IMR-90 (cell line): ENCODE data around the gene PLA2G4D. TPM values are rescaled to one million over a fixed set of nuclear protein-coding genes. Genes with fewer than 3 reads are reported as not detected.

Experiments used
- ATAC-seq: fragments of 200-7000 bp; cut with Tn5 transposase; 2 replicates; pipeline ENCODE4 v1.9.1; 2020; ENCODE audit warnings: low read depth, mild to moderate bottlenecking, moderate library complexity
- BruUV-seq: library from RNA; stranded (reverse); fragments of 400-500 nt; replicated peaks from 2 replicates; lab custom pipeline; 2021; lab: Mats Ljungman, UMichigan
- CTCF ChIA-PET: fragments of 300-600 bp; formaldehyde crosslinking; extraction: SDS; loops from one replicate; lab custom pipeline; 2021; ENCODE audit warnings: antibody characterized with exemption; lab: Yijun Ruan, JAX
- POLR2A ChIA-PET: fragments of 300-600 bp; sonication (Branson Sonifier 250); formaldehyde crosslinking; loops from one replicate; lab custom pipeline; 2022; ENCODE audit warnings: antibody characterized with exemption; ENCODE audit not compliant: unreplicated experiment; lab: Charles Lee
- DNase-seq: peaks from one replicate; pipeline ENCODE4 v3.0.0; 2013
- H2AFZ ChIP-seq: replicated peaks from 2 replicates; pipeline ENCODE3; 2013; ENCODE audit warnings: low read length, mild to moderate bottlenecking; ENCODE audit not compliant: poor library complexity
- H2AK5ac ChIP-seq: 2 replicates; pipeline ENCODE4 v1.6.1; 2013; ENCODE audit warnings: low read depth, low read length, inconsistent platforms
- H2AK9ac ChIP-seq: replicated peaks from 2 replicates; pipeline ENCODE3; 2013; ENCODE audit warnings: mild to moderate bottlenecking, low read depth, low read length, moderate library complexity; ENCODE audit not compliant: poor library complexity
- H2BK120ac ChIP-seq: 2 replicates; pipeline ENCODE4 v1.6.1; 2013; ENCODE audit warnings: low read depth, low read length, inconsistent platforms
- H2BK15ac ChIP-seq: 3 replicates; pipeline ENCODE4 v1.6.1; 2013; ENCODE audit warnings: low read depth, low read length, inconsistent platforms
- H2BK20ac ChIP-seq: 2 replicates; pipeline ENCODE4 v1.6.1; 2013; ENCODE audit warnings: low read depth, mild to moderate bottlenecking, inconsistent platforms, low read length, moderate library complexity
- H2BK5ac ChIP-seq: 2 replicates; pipeline ENCODE4 v1.6.1; 2013; ENCODE audit warnings: mild to moderate bottlenecking, low read depth, low read length, inconsistent platforms; ENCODE audit not compliant: poor library complexity, severe bottlenecking
- H3K14ac ChIP-seq: replicated peaks from 2 replicates; pipeline ENCODE4 v1.6.1; 2013; ENCODE audit warnings: low read depth, low read length, inconsistent platforms
- H3K18ac ChIP-seq: 2 replicates; pipeline ENCODE4 v1.6.1; 2013; ENCODE audit warnings: low read depth, low read length, control low read depth
- H3K23ac ChIP-seq: 2 replicates; pipeline ENCODE4 v1.6.1; 2013; ENCODE audit warnings: low read depth, low read length, inconsistent platforms
- H3K27ac ChIP-seq: 2 replicates; pipeline ENCODE4 v1.5.1; 2013; ENCODE audit warnings: mild to moderate bottlenecking, control low read depth, low read length; ENCODE audit not compliant: insufficient read depth
- H3K27me3 ChIP-seq: 2 replicates; pipeline ENCODE4 v1.6.1; 2013; ENCODE audit warnings: low read length; ENCODE audit not compliant: control insufficient read depth, insufficient read depth
- H3K36me3 ChIP-seq: 2 replicates; pipeline ENCODE4 v1.6.1; 2013; ENCODE audit warnings: low read length, mixed read lengths; ENCODE audit not compliant: control insufficient read depth, insufficient read depth
- H3K4ac ChIP-seq: 2 replicates; pipeline ENCODE4 v1.6.1; 2013; ENCODE audit warnings: low read depth, low read length, inconsistent platforms
- H3K4me1 ChIP-seq: 2 replicates; pipeline ENCODE4 v1.6.1; 2013; ENCODE audit warnings: low read length, mixed read lengths; ENCODE audit not compliant: control insufficient read depth, insufficient read depth
- H3K4me2 ChIP-seq: 2 replicates; pipeline ENCODE4 v1.6.1; 2013; ENCODE audit warnings: low read depth, mild to moderate bottlenecking, control low read depth, low read length, moderate library complexity
- H3K4me3 ChIP-seq: 2 replicates; pipeline ENCODE4 v1.5.1; 2013; ENCODE audit warnings: low read depth, mild to moderate bottlenecking, control low read depth, low read length, moderate library complexity; ENCODE audit not compliant: insufficient read depth
- H3K56ac ChIP-seq: 2 replicates; pipeline ENCODE4 v1.6.1; 2013; ENCODE audit warnings: low read length, inconsistent platforms; ENCODE audit not compliant: insufficient read depth; ENCODE audit errors: extremely low read depth
- H3K79me1 ChIP-seq, 2 experiments: 2 replicates each; pipeline ENCODE4 v1.6.1; 2013; ENCODE audit warnings: low read length in 2 of 2, inconsistent platforms in 1 of 2, low read depth in 1 of 2
- H3K9ac ChIP-seq: 2 replicates; pipeline ENCODE4 v1.6.1; 2013; ENCODE audit warnings: low read depth, low read length, control low read depth
- H3K9me1 ChIP-seq: 2 replicates; pipeline ENCODE4 v1.6.1; 2013; ENCODE audit warnings: low read length, inconsistent platforms; ENCODE audit not compliant: insufficient read depth
- H3K9me3 ChIP-seq: 2 replicates; pipeline ENCODE4 v1.6.1; 2013; ENCODE audit warnings: low read length; ENCODE audit not compliant: control insufficient read depth, insufficient read depth
- H4K20me1 ChIP-seq: 2 replicates; pipeline ENCODE4 v1.6.1; 2013; ENCODE audit warnings: low read length, inconsistent platforms; ENCODE audit not compliant: insufficient read depth
- H4K5ac ChIP-seq: 2 replicates; pipeline ENCODE4 v1.6.1; 2013; ENCODE audit warnings: mild to moderate bottlenecking, low read depth, low read length, control low read depth
- H4K8ac ChIP-seq, 2 experiments: 2 replicates each; pipeline ENCODE4 v1.6.1; 2013; ENCODE audit warnings: low read depth in 2 of 2, low read length in 2 of 2, control low read depth in 1 of 2, inconsistent platforms in 1 of 2
- H4K91ac ChIP-seq: 2 replicates; pipeline ENCODE4 v1.6.1; 2013; ENCODE audit warnings: low read depth, low read length, inconsistent platforms; ENCODE audit not compliant: insufficient read depth
- BHLHE40 ChIP-seq: fragments of 150-350 bp; IDR thresholded peaks from 2 replicates; pipeline ENCODE4 v1.6.1; 2016; ENCODE audit warnings: mild to moderate bottlenecking, low read depth, low read length
- CEBPB ChIP-seq: IDR thresholded peaks from 2 replicates; pipeline ENCODE4 v1.6.1; 2012; ENCODE audit warnings: low read depth, low read length, improper control_type of control experiment
- FOS ChIP-seq: fragments of 150-350 bp; IDR thresholded peaks from 2 replicates; pipeline ENCODE4 v1.6.1; 2016; ENCODE audit warnings: low read depth, low read length
- MAFK ChIP-seq: IDR thresholded peaks from 2 replicates; pipeline ENCODE4 v1.6.1; 2012; ENCODE audit warnings: low read depth, low read length, improper control_type of control experiment
- MAZ ChIP-seq: IDR thresholded peaks from 2 replicates; pipeline ENCODE4 v1.6.1; 2012; ENCODE audit warnings: low read depth, mild to moderate bottlenecking, low read length, improper control_type of control experiment, moderate library complexity, borderline replicate concordance
- MXI1 ChIP-seq: IDR thresholded peaks from 2 replicates; pipeline ENCODE4 v1.6.1; 2012; ENCODE audit warnings: low read depth, mild to moderate bottlenecking, low read length, moderate library complexity, borderline replicate concordance
- NFE2L2 ChIP-seq: fragments of 150-350 bp; IDR thresholded peaks from 2 replicates; pipeline ENCODE4 v1.6.1; 2016; ENCODE audit warnings: low read depth, mild to moderate bottlenecking, low read length
- POLR2A ChIP-seq: IDR thresholded peaks from 2 replicates; pipeline ENCODE4 v1.6.1; 2012; ENCODE audit warnings: mild to moderate bottlenecking, low read depth, low read length
- RAD21 ChIP-seq: IDR thresholded peaks from 2 replicates; pipeline ENCODE4 v1.6.1; 2012; ENCODE audit warnings: low read length, improper control_type of control experiment
- RCOR1 ChIP-seq: IDR thresholded peaks from 2 replicates; pipeline ENCODE4 v1.6.1; 2012; ENCODE audit warnings: mild to moderate bottlenecking, low read length, improper control_type of control experiment; ENCODE audit not compliant: insufficient replicate concordance
- RFX5 ChIP-seq: IDR thresholded peaks from 2 replicates; pipeline ENCODE4 v1.8.0; 2012; ENCODE audit warnings: low read depth, mild to moderate bottlenecking, low read length, moderate library complexity
- SMC3 ChIP-seq: fragments of 150-350 bp; IDR thresholded peaks from 2 replicates; pipeline ENCODE4 v1.6.1; 2016; ENCODE audit warnings: low read depth, mild to moderate bottlenecking, antibody characterized with exemption, low read length, moderate library complexity
- WGBS, 2 experiments: methylation state at CpG; one replicate each; pipeline versions ENCODE4 v1.1.5 to v1.1.7; 2013; ENCODE audit warnings: missing lambda C conversion rate in 2 of 2; ENCODE audit not compliant: insufficient read length in 1 of 2; ENCODE audit errors: extremely low coverage in 2 of 2; 5-methylcytosine and 5-hydroxymethylcytosine counted together
- dilution Hi-C: fragments of 300-500 bp; cut with HindIII; formaldehyde crosslinking; loops from one replicate; pipeline ENCODE4 v1.14.3; 2018; ENCODE audit warnings: low sequenced_read_pairs; ENCODE audit not compliant: unreplicated experiment
- in situ Hi-C: fragments of 300-500 bp; cut with MboI; formaldehyde crosslinking; loops from 3 replicates; pipeline ENCODE4 v1.14.3; 2019; ENCODE audit warnings: low sequenced_read_pairs, inconsistent platforms, mixed read lengths
- intact Hi-C: fragments of 100-400 bp; cut with micrococcal nuclease; formaldehyde crosslinking; loops from 2 replicates; pipeline ENCODE4 v1.10.0; 2022
- polyA plus RNA-seq, 3 experiments: library from polyadenylated mRNA; depleted of rRNA; stranded (reverse); fragments of >200 nt; gene quantifications; 2 replicates each; pipeline ENCODE4 v1.2.3, GENCODE V29; 2012; ENCODE audit warnings: low replicate concordance in 1 of 3
- total RNA-seq: library from RNA; depleted of rRNA; stranded (reverse); fragments of >200 nt; gene quantifications from 2 replicates; pipeline ENCODE4 v1.2.3, GENCODE V29; 2012
- TF ChIP-seq, protein P1 (sequence below): fragments of 150-350 bp; IDR thresholded peaks from 2 replicates; pipeline ENCODE4 v1.6.1; 2017; ENCODE audit warnings: mild to moderate bottlenecking, antibody characterized with exemption, low read length, low read depth
- TF ChIP-seq, protein P2 (sequence below): fragments of 150-350 bp; IDR thresholded peaks from 2 replicates; pipeline ENCODE4 v1.6.1; 2016; ENCODE audit warnings: low read depth, mild to moderate bottlenecking, low read length, moderate library complexity, borderline replicate concordance

Gene PLA2G4D
- total and polyA plus RNA-seq, 2 of the 4 experiments (the other 2 are of a cell fraction): not detected

DNA sequence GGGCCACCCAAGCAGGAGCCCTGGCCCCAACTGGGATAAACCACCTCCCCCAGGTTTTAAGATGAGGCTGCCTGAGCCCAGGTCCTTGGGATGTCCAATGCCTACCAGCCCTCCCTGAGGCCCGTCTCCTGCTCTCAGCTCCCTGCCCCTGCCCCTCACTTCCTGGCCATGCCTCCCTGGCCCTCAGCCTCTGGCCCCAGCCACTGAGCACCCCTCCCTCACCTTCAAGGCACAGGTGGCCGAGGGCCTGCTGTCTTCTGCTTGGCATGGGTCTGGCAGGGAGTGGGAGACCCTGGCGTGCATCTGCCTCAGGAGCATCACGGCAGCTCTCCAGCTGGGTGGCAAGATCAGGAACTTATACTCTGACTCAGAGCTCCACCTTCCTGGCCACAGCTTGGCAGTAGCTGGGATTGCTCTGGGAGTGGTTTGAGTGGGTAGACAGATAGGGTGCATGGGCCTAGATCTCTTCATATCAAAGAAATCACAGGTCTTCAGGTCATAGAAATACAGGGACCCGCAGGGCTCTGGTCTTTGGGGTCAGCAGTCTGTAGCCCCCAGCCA, 73.6 kb downstream of the PLA2G4D start, which contains the start of gene PLA2G4E:
Gene PLA2G4E (minus strand): TSS at position 330 of the 561 bp plus-strand sequence. CDS start 12 bp downstream, at position 318.
- Histone ChIP-seq H2AK9ac (no peak within 1 kb of the TSS), H3K27ac (no peak within 1 kb of the TSS), H4K5ac (no peak within 1 kb of the TSS), H3K4me2 (no peak within 1 kb of the TSS), H3K9ac (no peak within 1 kb of the TSS), H3K36me3 (no peaks in the 10 kb centered on the region), H3K23ac (no peak within 1 kb of the TSS), H3K79me1 (no peaks in the 10 kb centered on the region), H3K18ac (no peak within 1 kb of the TSS), H3K14ac (no peak within 1 kb of the TSS), H3K4ac (no peak within 1 kb of the TSS), H3K56ac (no peak within 1 kb of the TSS), H2BK15ac (no peak within 1 kb of the TSS), H3K4me1 (no peaks in the 10 kb centered on the region), H3K4me3 (no peak within 1 kb of the TSS), H4K20me1 (no peaks in the 10 kb centered on the region), H2BK5ac (no peak within 1 kb of the TSS), H3K27me3 (peaks cover 50% of the 10 kb centered on the region), H2BK120ac (no peak within 1 kb of the TSS), H3K9me1 (no peaks in the 10 kb centered on the region), H4K8ac (no peak within 1 kb of the TSS), H2BK20ac (no peak within 1 kb of the TSS), H3K9me3 (peaks cover 4% of the 10 kb centered on the region; the same call in 1 of the 2 replicates), H2AK5ac (no peak within 1 kb of the TSS), H4K91ac (no peak within 1 kb of the TSS), H2AFZ (no peak within 1 kb of the TSS)
- in situ Hi-C loops: no loop called here
- DNase-seq (no peak), ATAC-seq (no peak)
- dilution Hi-C loops: no loop called here
- POLR2A ChIA-PET: no interaction called here
- CTCF ChIA-PET: interaction anchor here (0.5 kb wide), 1 partner anchor 645 kb away, joined by 6 read pairs; no protein-coding TSS in a partner anchor
- TF ChIP-seq CEBPB (no peak), SMC3 (no peak), RFX5 (no peak), RAD21 (no peak), BHLHE40 (no peak), FOS (no peak), MAFK (no peak), MAZ (no peak), POLR2A (no peak), RCOR1 (no peak), MXI1 (no peak), NFE2L2 (no peak)
- TF ChIP-seq, protein P1, sequence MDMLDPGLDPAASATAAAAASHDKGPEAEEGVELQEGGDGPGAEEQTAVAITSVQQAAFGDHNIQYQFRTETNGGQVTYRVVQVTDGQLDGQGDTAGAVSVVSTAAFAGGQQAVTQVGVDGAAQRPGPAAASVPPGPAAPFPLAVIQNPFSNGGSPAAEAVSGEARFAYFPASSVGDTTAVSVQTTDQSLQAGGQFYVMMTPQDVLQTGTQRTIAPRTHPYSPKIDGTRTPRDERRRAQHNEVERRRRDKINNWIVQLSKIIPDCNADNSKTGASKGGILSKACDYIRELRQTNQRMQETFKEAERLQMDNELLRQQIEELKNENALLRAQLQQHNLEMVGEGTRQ: no peak
- TF ChIP-seq, protein P2, sequence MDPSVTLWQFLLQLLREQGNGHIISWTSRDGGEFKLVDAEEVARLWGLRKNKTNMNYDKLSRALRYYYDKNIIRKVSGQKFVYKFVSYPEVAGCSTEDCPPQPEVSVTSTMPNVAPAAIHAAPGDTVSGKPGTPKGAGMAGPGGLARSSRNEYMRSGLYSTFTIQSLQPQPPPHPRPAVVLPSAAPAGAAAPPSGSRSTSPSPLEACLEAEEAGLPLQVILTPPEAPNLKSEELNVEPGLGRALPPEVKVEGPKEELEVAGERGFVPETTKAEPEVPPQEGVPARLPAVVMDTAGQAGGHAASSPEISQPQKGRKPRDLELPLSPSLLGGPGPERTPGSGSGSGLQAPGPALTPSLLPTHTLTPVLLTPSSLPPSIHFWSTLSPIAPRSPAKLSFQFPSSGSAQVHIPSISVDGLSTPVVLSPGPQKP: no peak
- intact Hi-C loops: no loop called here
- WGBS, 2 experiments: 57% methylated on average over 1 of the region's 5 CpGs; no CpG with 5 or more reads in 1 of the 2 experiments
- no TSS peak for BruUV-seq
